Fibroblast of lung (primary cell): ENCODE data around the gene DDX20. TPM values are rescaled to one million over a fixed set of nuclear protein-coding genes. Genes with fewer than 3 reads are reported as not detected.

Source experiments
- DNase-seq, 2 donors: peaks; one replicate each; pipeline versions ENCODE4 v3.0.0 to v3.0.0-alpha.2; 2010; ENCODE audit warnings: low read depth in 2 of 2
- H2AFZ ChIP-seq: 2 replicates; pipeline ENCODE4 v1.5.1; 2012; ENCODE audit warnings: low read length, control low read depth, inconsistent platforms
- H3K27ac ChIP-seq: 2 replicates; pipeline ENCODE4 v1.5.1; 2011; ENCODE audit warnings: low read length, control low read depth; ENCODE audit not compliant: insufficient read depth
- H3K27me3 ChIP-seq: 2 replicates; pipeline ENCODE4 v1.5.1; 2011; ENCODE audit warnings: mild to moderate bottlenecking, low read length; ENCODE audit not compliant: control insufficient read depth, insufficient read depth
- H3K36me3 ChIP-seq: 2 replicates; pipeline ENCODE4 v1.5.1; 2011; ENCODE audit warnings: low read length; ENCODE audit not compliant: control insufficient read depth, insufficient read depth
- H3K4me1 ChIP-seq: 2 replicates; pipeline ENCODE4 v1.5.1; 2011; ENCODE audit warnings: low read length; ENCODE audit not compliant: control insufficient read depth, insufficient read depth; ENCODE audit errors: extremely low read depth
- H3K4me2 ChIP-seq: 2 replicates; pipeline ENCODE4 v1.5.1; 2011; ENCODE audit warnings: low read length, control low read depth; ENCODE audit not compliant: insufficient read depth; ENCODE audit errors: extremely low read depth
- H3K4me3 ChIP-seq, 4 experiments: fragments of 200-600 bp in 1 of 4; sonication (generic) in 1 of 4; replicated peaks in 1 of 4; 2 replicates each; pipeline ENCODE4 v1.5.1; 2011 to 2016; ENCODE audit warnings: low read length in 4 of 4, low read depth in 3 of 4, mild to moderate bottlenecking in 3 of 4, control low read depth in 2 of 4, inconsistent platforms in 1 of 4, mixed read lengths in 1 of 4; ENCODE audit not compliant: insufficient read depth in 1 of 4; ENCODE audit errors: control extremely low read depth in 1 of 4
- H3K79me2 ChIP-seq: 2 replicates; pipeline ENCODE4 v1.5.1; 2012; ENCODE audit warnings: mild to moderate bottlenecking, low read length, inconsistent platforms; ENCODE audit not compliant: control insufficient read depth, insufficient read depth
- H3K9ac ChIP-seq: 2 replicates; pipeline ENCODE4 v1.5.1; 2011; ENCODE audit warnings: mild to moderate bottlenecking, low read length, control low read depth; ENCODE audit not compliant: insufficient read depth
- H3K9me3 ChIP-seq: 2 replicates; pipeline ENCODE4 v1.5.1; 2012; ENCODE audit warnings: low read depth, low read length; ENCODE audit not compliant: control insufficient read depth, insufficient read depth
- H4K20me1 ChIP-seq: 2 replicates; pipeline ENCODE4 v1.5.1; 2011; ENCODE audit warnings: low read length; ENCODE audit not compliant: control insufficient read depth, insufficient read depth; ENCODE audit errors: extremely low read depth
- CTCF ChIP-seq, 2 donors: IDR thresholded peaks in 1 of 2; conservative IDR thresholded peaks in 1 of 2; 1 replicate in 1 of 2; 2 replicates in 1 of 2; pipeline ENCODE4 v1.5.1; 2011 to 2012; ENCODE audit warnings: low read length in 2 of 2, control low read depth in 1 of 2, inconsistent platforms in 1 of 2, low read depth in 1 of 2, mild to moderate bottlenecking in 1 of 2
- EZH2 ChIP-seq: IDR thresholded peaks from 2 replicates; pipeline ENCODE4 v1.5.1; 2012; ENCODE audit warnings: low read length, control low read depth, mild to moderate bottlenecking; ENCODE audit errors: missing control alignments
- polyA plus RNA-seq, 2 donors: library from polyadenylated mRNA; depleted of rRNA in 1 of 2; stranded (reverse) in 1 of 2; unstranded in 1 of 2; fragments of >200 nt; gene quantifications; 2 replicates each; pipeline ENCODE4 v1.2.1, GENCODE V29; 2011 to 2012; ENCODE audit warnings: missing spikeins in 1 of 2
- total RNA-seq: library from RNA; depleted of rRNA; stranded (reverse); fragments of >200 nt; gene quantifications from 2 replicates; pipeline ENCODE4 v1.2.1, GENCODE V29; 2014

Gene DDX20
- total and polyA plus RNA-seq, 2 donors (not counting 1 experiment from before 2014, with no cell fraction given), result 8.4 to 22.2 TPM

DNA sequence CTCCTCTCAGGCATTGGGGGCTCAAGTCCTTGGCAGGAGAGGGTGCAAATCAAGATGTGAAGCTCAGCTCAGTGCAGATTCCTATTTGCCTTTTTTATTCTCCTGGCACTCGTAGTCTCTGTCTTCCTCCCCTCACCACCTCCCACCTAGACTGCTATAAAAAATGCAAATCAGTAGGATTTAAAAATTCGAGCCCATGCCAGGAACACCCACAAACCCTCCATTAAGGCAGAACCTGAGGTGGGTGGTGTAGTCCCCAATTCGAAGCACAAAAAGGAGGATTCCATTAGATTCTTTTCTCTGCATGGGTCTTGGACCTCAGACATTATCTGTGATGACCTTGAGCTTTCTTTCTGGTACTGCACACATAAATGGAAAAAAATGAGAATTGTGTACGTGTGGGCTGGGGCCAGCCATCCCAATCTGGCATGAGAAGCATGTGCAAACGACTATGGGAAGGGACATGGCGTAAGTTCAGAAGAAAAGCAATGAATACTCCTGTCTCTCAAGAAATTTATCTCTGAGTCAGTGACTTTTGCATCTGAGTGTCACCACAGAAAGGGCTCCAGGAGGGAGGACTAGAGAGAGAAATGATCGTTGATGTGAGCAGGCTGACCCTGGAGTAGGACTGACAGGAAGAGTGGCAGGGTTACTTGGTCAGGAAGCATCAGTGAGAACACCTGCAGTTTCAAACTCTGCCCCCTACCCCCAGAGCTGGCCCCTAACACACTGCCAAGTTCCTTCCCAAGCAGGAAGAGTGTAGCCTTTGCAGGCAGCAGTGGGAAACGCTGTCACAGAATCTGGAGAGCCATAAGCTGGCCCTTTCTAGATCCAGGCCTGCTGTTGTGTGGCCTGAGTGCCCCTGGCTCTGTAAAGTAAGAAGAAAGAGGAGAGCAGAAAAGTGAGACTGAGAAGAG is 18.2 kb upstream of the DDX20 start:
- peaks cover 36% of the 10 kb centered on the region for H3K79me2 ChIP-seq
- peak overlapping the region; percentile 49 to 78 (median 66) for H3K4me3 ChIP-seq
- no peaks in the 10 kb centered on the region for H3K27me3 ChIP-seq
- no peaks in the 10 kb centered on the region for H4K20me1 ChIP-seq
- H3K36me3 ChIP-seq, result peaks cover 2% of the 10 kb centered on the region
- DNase-seq, result no peak
- no peak overlapping the region for H2AFZ ChIP-seq
- peak overlapping the region; percentile 96 for H3K4me2 ChIP-seq
- H3K27ac ChIP-seq, result peak overlapping the region; percentile 83
- no peak for TF ChIP-seq EZH2
- TF ChIP-seq CTCF (conservative IDR thresholded peaks at IDR 0.05 in 1 of 2, IDR thresholded peaks at IDR 0.05 in 1 of 2; ENCODE audit: low read depth in 1 of 2, low read length in 2 of 2), result no peak
- peak overlapping the region; percentile 97 for H3K9ac ChIP-seq
- no peaks in the 10 kb centered on the region for H3K9me3 ChIP-seq
- H3K4me1 ChIP-seq, result peaks cover 32% of the 10 kb centered on the region

GRCh38 chr1:111738133-111738435 is 17.6 kb upstream of the DDX20 start:
- no peaks in the 10 kb centered on the region for H3K36me3 ChIP-seq
- H3K27ac ChIP-seq, result peak overlapping the region; percentile 83
- H3K4me1 ChIP-seq, result peaks cover 28% of the 10 kb centered on the region
- H4K20me1 ChIP-seq, result no peaks in the 10 kb centered on the region
- no peaks in the 10 kb centered on the region for H3K27me3 ChIP-seq
- peaks cover 30% of the 10 kb centered on the region for H3K79me2 ChIP-seq
- no peak for DNase-seq
- peak overlapping the region; percentile 49 to 78 (median 66) for H3K4me3 ChIP-seq
- peak overlapping the region; percentile 96 for H3K4me2 ChIP-seq
- H3K9ac ChIP-seq, result peak overlapping the region; percentile 97
- TF ChIP-seq EZH2 (no peak), CTCF (conservative IDR thresholded peaks at IDR 0.05 in 1 of 2, IDR thresholded peaks at IDR 0.05 in 1 of 2; ENCODE audit: low read depth in 1 of 2, low read length in 2 of 2) (no peak)
- no peaks in the 10 kb centered on the region for H3K9me3 ChIP-seq
- no peak overlapping the region for H2AFZ ChIP-seq

DNA sequence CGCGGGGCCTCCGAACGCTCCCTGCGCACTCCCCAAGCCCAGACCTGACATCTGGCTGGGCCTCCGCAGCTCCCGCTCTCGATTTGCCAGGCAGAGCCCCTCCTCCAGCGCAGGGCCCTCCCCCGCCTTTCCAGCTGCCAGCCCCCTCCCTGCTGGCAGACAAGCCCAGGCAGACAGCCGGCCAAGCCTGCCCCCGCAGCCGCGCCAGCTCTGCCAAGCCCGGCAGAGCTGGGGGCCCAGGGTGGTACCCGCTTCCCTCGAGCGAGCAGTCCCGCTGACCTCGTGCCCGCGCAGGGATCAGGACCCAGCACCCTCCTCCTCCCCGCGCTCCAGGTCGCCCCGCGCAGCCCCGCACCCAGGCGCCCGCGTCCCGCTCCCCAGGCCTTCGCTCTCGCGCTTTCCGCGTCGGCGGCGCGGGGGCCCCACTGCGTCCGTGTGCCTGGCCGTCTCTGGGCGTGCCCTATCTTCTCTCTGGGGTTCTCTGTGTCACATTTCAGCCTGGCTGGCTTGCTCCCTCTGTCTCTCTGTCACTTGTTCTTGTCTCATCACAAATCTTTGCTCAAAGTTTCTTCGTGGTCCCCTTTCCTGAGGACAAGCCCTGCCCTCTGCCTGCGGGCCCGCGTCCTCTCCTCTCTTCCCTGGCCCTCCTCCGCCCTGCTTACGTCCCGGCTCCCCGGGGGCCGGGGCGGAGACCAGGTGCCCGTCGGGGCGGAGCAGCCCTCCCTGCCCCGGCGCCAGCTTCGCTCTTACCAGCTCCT is 17.1 kb upstream of the DDX20 start:
- Histone ChIP-seq H3K4me3 (peak overlapping the region; percentile 49 to 78 (median 66)), H3K9me3 (no peaks in the 10 kb centered on the region), H4K20me1 (no peaks in the 10 kb centered on the region), H3K9ac (peak overlapping the region; percentile 97), H2AFZ (no peak overlapping the region), H3K27me3 (no peaks in the 10 kb centered on the region), H3K79me2 (peaks cover 30% of the 10 kb centered on the region), H3K4me2 (peak overlapping the region; percentile 96), H3K36me3 (no peaks in the 10 kb centered on the region), H3K4me1 (peaks cover 29% of the 10 kb centered on the region), H3K27ac (peak overlapping the region; percentile 83)
- DNase-seq, result peak; percentile 69 to 71
- TF ChIP-seq CTCF (conservative IDR thresholded peaks at IDR 0.05 in 1 of 2, IDR thresholded peaks at IDR 0.05 in 1 of 2; ENCODE audit: low read depth in 1 of 2, low read length in 2 of 2) (no peak), EZH2 (no peak)
